ENCODE results near the gene DCAF5. TPM values are rescaled to one million over a fixed set of nuclear protein-coding genes. Genes with fewer than 3 reads are reported as not detected.

The DCAF5 gene
- total RNA-seq, 4 donors from 2014 or later, result 36.4 to 47.7 (median 40.2) TPM

GRCh38 chr14:69094481-69094880, 58.4 kb downstream of the DCAF5 start:
- TF ChIP-seq, protein P1, sequence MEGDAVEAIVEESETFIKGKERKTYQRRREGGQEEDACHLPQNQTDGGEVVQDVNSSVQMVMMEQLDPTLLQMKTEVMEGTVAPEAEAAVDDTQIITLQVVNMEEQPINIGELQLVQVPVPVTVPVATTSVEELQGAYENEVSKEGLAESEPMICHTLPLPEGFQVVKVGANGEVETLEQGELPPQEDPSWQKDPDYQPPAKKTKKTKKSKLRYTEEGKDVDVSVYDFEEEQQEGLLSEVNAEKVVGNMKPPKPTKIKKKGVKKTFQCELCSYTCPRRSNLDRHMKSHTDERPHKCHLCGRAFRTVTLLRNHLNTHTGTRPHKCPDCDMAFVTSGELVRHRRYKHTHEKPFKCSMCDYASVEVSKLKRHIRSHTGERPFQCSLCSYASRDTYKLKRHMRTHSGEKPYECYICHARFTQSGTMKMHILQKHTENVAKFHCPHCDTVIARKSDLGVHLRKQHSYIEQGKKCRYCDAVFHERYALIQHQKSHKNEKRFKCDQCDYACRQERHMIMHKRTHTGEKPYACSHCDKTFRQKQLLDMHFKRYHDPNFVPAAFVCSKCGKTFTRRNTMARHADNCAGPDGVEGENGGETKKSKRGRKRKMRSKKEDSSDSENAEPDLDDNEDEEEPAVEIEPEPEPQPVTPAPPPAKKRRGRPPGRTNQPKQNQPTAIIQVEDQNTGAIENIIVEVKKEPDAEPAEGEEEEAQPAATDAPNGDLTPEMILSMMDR (IDR thresholded peaks at IDR 0.05; ENCODE audit: low read depth), result no peak

DNA sequence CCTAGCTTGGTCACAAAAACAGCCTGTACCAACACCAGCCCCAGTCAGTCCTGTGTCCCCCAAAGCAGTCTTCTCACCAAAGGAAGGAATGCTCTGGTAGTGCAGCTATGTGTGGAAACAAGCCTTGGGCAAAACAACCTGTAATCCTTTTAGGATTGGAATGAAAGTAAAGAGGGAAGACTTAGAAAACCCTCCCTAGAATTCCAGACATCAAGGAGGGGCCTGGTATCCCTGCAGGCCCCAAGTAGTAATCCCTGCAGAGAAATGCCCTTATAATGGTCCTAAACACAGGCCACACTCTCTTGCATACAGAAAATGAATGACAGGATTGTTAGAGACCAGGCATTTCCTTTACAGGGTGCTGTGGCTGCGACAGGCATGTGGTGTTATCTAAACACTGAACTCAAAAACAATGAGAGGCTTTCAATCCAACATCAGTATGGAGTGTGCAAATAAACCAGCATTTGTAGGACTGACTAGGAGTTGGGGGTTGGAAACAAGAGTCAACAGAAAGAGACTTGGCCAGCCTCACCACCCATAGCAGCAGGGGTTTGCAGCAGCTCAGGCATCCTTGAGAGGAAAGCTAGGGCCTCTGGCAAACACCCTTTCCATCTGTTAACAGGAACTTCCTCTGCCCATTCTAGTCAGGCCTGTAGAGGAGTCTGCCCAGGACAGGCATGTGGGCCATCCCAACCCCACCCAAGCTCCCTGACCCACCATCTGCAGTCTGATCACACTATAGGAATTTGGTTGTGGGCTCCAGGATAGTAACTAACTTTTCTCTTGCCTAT, 59.1 kb downstream of the DCAF5 start:
- TF ChIP-seq, protein P1 (IDR thresholded peaks at IDR 0.05; ENCODE audit: low read depth), result no peak

- TF ChIP-seq, protein P1 (IDR thresholded peaks at IDR 0.05; ENCODE audit: low read depth), result no peak
Observed at GRCh38 chr14:69092840-69093422, 60.0 kb downstream of the DCAF5 start.

DNA sequence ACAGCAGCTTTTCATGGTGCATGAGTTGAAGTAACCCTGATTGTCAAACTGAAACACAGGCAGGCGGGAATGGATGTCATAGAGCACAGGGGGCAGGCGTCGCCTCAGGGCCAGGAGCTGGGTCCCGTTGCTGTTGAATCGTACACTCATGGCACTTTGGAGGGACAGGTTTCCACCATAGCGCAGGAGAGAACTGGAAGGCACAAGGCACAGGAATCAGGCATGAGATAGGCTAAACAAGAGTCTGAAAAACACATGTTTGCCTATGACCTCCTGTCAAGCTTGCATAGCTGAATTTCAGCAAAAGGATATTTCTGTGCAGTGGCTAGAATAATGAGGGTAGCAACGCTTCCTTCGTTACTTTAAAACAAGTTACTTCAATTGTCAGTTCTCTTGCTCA, 61.2 kb downstream of the DCAF5 start:
- TF ChIP-seq, protein P1 (IDR thresholded peaks at IDR 0.05; ENCODE audit: low read depth), result no peak

DNA sequence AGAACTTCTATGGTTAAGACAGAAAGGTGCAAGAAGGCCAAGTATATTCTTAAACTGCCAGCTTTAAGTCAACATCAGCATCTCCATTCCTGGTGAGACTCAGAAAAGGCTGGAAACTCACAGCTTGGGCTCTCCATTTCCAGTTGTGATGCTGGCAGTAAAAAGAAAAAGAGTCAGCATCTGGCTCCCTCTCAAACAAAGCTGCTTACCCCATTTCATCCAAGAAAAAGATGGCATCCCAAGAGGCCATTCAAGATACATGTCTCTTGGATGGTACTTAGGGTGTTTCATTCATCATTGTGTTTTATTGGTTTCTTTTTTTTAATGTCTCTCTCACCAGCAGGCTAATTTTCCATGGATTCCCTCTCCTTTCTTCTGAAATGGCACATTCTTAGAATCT, 61.9 kb downstream of the DCAF5 start:
- TF ChIP-seq, protein P1 (IDR thresholded peaks at IDR 0.05; ENCODE audit: low read depth), result no peak

DNA sequence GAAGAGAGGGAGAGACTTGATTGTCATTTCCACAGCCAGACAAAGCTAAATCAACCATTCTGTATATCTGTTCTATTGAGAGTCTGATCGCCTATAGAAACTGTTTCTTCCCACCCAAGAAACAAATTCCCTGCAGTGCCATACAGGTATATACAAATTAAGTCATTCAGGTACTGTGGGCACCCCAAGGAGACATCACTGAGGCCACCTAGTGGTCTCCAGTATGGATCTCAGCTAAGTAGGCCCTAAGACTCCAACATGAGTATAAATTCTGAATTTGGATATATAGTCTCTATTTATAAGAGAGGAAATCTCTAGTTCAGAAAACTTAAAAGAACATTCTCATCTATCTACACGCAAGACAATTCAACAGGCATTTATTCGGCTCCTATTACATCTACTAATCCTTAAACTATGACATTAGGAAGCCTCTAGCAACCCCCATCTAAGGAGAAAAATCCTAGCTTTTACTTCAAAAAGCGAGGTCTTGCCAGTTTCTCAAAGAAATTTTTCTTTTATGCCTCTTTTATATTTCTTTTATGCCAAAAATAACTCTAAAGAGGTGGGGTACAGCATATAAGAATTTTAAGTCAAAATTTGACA, 62.6 kb downstream of the DCAF5 start:
- TF ChIP-seq, protein P1 (IDR thresholded peaks at IDR 0.05; ENCODE audit: low read depth), result no peak

DNA sequence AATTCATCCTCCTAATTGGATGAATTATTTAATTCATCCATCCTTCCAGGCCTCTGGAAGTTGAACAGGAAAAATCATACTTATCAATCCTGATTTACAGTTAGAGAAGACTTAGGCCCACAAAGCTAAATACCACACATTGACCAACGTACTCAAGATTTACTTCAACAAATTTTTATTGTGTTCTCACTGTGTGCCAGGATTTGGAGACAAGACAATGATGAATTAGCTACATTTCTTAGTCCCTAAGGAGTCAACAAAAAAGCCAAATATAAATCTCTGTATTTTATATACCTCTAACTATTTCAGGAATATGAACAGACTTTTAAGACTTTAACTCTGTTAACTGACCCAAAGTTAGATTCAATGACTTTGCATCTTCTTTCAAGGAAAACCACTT, 63.9 kb downstream of the DCAF5 start:
- TF ChIP-seq, protein P1 (IDR thresholded peaks at IDR 0.05; ENCODE audit: low read depth), result no peak

Data from subcutaneous adipose tissue (tissue), 4 donors.